Measurements from ENCODE around the gene CPEB1.

DNA sequence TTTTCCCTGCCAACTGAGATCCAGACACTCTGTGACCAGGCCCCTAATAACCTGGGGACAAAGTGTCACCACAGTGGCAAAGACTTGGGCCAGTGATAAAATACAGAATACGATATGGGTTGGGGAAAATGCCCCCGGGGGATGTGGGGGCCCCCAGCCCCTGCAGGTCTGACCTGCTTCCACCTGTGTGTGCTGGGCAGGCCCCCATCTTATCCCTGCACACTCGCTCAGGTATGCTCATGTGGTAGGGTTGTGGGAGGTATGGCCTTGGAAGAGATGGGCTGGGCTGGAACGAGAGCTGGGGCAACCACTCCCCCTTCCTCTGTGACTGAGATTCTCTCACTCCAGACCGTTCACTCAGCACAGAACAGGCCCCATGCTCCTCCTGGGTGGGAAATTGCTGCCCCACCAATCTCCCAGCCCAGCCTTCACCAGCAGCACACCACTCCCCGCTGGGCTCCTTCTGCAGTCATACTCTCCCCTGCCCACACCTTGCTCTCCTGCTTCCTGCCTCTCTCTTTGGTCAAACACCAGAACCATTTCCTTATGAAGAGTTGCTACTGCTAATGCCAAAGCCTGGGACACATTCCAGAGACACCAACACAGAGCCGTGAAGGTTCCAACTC lies 9.6 kb upstream of the CPEB1 start:
- no peak for TF ChIP-seq CTCF (IDR thresholded peaks at IDR 0.05)
- TF ChIP-seq POLR2A (IDR thresholded peaks at IDR 0.05): no peak
